ENCODE results near the gene PDE3A. TPM values are rescaled to one million over a fixed set of nuclear protein-coding genes. Genes with fewer than 3 reads are reported as not detected.

Gene PDE3A
- total RNA-seq, 1 experiment from 2014 or later, result 0.12 TPM

DNA sequence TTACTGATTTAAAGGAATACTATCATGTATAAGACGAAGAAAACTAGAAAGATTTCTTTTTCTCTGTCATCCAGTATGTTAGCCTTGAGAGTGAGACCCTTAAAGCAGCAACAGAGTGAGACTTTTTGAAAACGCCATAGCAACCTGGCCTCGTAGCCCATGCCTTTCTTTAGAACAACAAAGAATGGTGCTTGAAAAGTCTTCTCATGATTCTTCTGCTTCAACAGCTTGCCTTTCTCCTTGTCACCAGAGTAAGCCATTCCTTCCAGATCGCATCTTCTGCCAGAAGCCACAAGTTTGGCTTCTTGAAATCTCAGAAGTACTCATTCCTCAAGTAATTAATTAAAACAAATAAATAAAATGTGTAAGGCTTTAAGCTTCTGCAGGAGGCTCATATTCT is 109.3 kb downstream of the PDE3A start:
- no peaks in the 10 kb centered on the region for H3K9me2 ChIP-seq (ENCODE audit: insufficient read depth)
- intact Hi-C loops (cut with micrococcal nuclease), result no loop called here
- H3K79me2 ChIP-seq (ENCODE audit: insufficient read depth, low read length), result no peaks in the 10 kb centered on the region
- no peaks in the 10 kb centered on the region for H3K9me3 ChIP-seq (ENCODE audit: control insufficient read depth in 1 of 2, insufficient read depth in 1 of 2, low read depth in 1 of 2, low read length in 2 of 2)
- no peaks in the 10 kb centered on the region for H3K27me3 ChIP-seq (ENCODE audit: insufficient read depth, low read length)
- H3K4me2 ChIP-seq (ENCODE audit: low read length), result no peak overlapping the region
- ChIA-PET POLR2A (no interaction called here), CTCF (no interaction called here), RAD21 (ENCODE audit: low non-redundant PET in 1 of 2, low total read pairs in 2 of 2, uncharacterized antibody in 2 of 2, unreplicated experiment in 2 of 2) (no interaction called here)
- BruUV-seq (replicated peaks), result no TSS peak
- ATAC-seq, result no peak
- no peaks in the 10 kb centered on the region for H3K36me3 ChIP-seq (ENCODE audit: control insufficient read depth in 1 of 2, insufficient read depth in 2 of 2, low read length in 2 of 2)
- no peak for DNase-seq (ENCODE audit: low read depth, low spot score)
- TF ChIP-seq ZNF274 (IDR thresholded peaks at IDR 0.05; ENCODE audit: low read depth, low read length) (no peak), YY1 (IDR thresholded peaks at IDR 0.05; ENCODE audit: extremely low read depth, insufficient replicate concordance, low read depth, low read length) (no peak), TCF7L2 (IDR thresholded peaks at IDR 0.05; ENCODE audit: borderline replicate concordance, extremely low read depth, insufficient read depth, insufficient read length) (no peak), ELF1 (IDR thresholded peaks at IDR 0.05; ENCODE audit: borderline replicate concordance, low read depth) (no peak), SP1 (IDR thresholded peaks at IDR 0.05; ENCODE audit: low read depth) (no peak), CEBPB (IDR thresholded peaks at IDR 0.05; ENCODE audit: low read depth) (no peak), EGR1 (IDR thresholded peaks at IDR 0.05; ENCODE audit: low read depth) (no peak), CBX3 (IDR thresholded peaks at IDR 0.05; ENCODE audit: low read depth) (no peak), SRF (IDR thresholded peaks at IDR 0.05; ENCODE audit: low read depth) (no peak), EZH2 (IDR thresholded peaks at IDR 0.05) (no peak), FOSL1 (IDR thresholded peaks at IDR 0.05; ENCODE audit: low read depth) (no peak), RAD21 (IDR thresholded peaks at IDR 0.05; ENCODE audit: low read depth) (no peak), POLR2AphosphoS5 (IDR thresholded peaks at IDR 0.05; ENCODE audit: low read depth, low read length) (no peak), SIN3A (IDR thresholded peaks at IDR 0.05; ENCODE audit: low read depth) (no peak)
- TF ChIP-seq, protein P1, sequence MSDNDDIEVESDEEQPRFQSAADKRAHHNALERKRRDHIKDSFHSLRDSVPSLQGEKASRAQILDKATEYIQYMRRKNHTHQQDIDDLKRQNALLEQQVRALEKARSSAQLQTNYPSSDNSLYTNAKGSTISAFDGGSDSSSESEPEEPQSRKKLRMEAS (IDR thresholded peaks at IDR 0.05), result no peak
- TF ChIP-seq, protein P2, sequence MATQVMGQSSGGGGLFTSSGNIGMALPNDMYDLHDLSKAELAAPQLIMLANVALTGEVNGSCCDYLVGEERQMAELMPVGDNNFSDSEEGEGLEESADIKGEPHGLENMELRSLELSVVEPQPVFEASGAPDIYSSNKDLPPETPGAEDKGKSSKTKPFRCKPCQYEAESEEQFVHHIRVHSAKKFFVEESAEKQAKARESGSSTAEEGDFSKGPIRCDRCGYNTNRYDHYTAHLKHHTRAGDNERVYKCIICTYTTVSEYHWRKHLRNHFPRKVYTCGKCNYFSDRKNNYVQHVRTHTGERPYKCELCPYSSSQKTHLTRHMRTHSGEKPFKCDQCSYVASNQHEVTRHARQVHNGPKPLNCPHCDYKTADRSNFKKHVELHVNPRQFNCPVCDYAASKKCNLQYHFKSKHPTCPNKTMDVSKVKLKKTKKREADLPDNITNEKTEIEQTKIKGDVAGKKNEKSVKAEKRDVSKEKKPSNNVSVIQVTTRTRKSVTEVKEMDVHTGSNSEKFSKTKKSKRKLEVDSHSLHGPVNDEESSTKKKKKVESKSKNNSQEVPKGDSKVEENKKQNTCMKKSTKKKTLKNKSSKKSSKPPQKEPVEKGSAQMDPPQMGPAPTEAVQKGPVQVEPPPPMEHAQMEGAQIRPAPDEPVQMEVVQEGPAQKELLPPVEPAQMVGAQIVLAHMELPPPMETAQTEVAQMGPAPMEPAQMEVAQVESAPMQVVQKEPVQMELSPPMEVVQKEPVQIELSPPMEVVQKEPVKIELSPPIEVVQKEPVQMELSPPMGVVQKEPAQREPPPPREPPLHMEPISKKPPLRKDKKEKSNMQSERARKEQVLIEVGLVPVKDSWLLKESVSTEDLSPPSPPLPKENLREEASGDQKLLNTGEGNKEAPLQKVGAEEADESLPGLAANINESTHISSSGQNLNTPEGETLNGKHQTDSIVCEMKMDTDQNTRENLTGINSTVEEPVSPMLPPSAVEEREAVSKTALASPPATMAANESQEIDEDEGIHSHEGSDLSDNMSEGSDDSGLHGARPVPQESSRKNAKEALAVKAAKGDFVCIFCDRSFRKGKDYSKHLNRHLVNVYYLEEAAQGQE (IDR thresholded peaks at IDR 0.05; ENCODE audit: low read depth), result no peak
- TF ChIP-seq, protein P3, sequence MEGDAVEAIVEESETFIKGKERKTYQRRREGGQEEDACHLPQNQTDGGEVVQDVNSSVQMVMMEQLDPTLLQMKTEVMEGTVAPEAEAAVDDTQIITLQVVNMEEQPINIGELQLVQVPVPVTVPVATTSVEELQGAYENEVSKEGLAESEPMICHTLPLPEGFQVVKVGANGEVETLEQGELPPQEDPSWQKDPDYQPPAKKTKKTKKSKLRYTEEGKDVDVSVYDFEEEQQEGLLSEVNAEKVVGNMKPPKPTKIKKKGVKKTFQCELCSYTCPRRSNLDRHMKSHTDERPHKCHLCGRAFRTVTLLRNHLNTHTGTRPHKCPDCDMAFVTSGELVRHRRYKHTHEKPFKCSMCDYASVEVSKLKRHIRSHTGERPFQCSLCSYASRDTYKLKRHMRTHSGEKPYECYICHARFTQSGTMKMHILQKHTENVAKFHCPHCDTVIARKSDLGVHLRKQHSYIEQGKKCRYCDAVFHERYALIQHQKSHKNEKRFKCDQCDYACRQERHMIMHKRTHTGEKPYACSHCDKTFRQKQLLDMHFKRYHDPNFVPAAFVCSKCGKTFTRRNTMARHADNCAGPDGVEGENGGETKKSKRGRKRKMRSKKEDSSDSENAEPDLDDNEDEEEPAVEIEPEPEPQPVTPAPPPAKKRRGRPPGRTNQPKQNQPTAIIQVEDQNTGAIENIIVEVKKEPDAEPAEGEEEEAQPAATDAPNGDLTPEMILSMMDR (IDR thresholded peaks at IDR 0.05 in 2 of 3, conservative IDR thresholded peaks at IDR 0.05 in 1 of 3; ENCODE audit: borderline replicate concordance in 1 of 3, insufficient read depth in 1 of 3, low read depth in 2 of 3, low read length in 2 of 3), result no peak
- TF ChIP-seq, protein P4, sequence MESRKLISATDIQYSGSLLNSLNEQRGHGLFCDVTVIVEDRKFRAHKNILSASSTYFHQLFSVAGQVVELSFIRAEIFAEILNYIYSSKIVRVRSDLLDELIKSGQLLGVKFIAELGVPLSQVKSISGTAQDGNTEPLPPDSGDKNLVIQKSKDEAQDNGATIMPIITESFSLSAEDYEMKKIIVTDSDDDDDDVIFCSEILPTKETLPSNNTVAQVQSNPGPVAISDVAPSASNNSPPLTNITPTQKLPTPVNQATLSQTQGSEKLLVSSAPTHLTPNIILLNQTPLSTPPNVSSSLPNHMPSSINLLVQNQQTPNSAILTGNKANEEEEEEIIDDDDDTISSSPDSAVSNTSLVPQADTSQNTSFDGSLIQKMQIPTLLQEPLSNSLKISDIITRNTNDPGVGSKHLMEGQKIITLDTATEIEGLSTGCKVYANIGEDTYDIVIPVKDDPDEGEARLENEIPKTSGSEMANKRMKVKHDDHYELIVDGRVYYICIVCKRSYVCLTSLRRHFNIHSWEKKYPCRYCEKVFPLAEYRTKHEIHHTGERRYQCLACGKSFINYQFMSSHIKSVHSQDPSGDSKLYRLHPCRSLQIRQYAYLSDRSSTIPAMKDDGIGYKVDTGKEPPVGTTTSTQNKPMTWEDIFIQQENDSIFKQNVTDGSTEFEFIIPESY (IDR thresholded peaks at IDR 0.05; ENCODE audit: extremely low read depth, insufficient replicate concordance, low read length), result no peak
- no peak overlapping the region for H3K4me3 ChIP-seq (replicated peaks in 1 of 2; ENCODE audit: low read depth in 1 of 2, low read length in 2 of 2)
- H2AFZ ChIP-seq (ENCODE audit: low read depth, low read length, poor library complexity, severe bottlenecking), result no peak overlapping the region
- no peaks in the 10 kb centered on the region for H3K4me1 ChIP-seq (ENCODE audit: control insufficient read depth in 1 of 2, insufficient read depth in 2 of 2, low read length in 2 of 2)
- H3K9ac ChIP-seq (ENCODE audit: low read length), result no peak overlapping the region
- no peaks in the 10 kb centered on the region for H4K20me1 ChIP-seq (ENCODE audit: insufficient read depth)
- H3K27ac ChIP-seq (ENCODE audit: low read depth, low read length), result no peak overlapping the region

Data from HCT116 (cell line).